HK-2 (cell line): ENCODE measurements around the gene COL5A1.
"Not testable (repeated sequence)": the region's sequence is repeated elsewhere in the genome, so short reads cannot be mapped to it uniquely, and the experiment has no call there.

Experiments
- DNase-seq: peaks from one replicate; pipeline ENCODE4 v3.0.0-alpha.2; 2018; ENCODE audit not compliant: unreplicated experiment

Gene COL5A1

DNA sequence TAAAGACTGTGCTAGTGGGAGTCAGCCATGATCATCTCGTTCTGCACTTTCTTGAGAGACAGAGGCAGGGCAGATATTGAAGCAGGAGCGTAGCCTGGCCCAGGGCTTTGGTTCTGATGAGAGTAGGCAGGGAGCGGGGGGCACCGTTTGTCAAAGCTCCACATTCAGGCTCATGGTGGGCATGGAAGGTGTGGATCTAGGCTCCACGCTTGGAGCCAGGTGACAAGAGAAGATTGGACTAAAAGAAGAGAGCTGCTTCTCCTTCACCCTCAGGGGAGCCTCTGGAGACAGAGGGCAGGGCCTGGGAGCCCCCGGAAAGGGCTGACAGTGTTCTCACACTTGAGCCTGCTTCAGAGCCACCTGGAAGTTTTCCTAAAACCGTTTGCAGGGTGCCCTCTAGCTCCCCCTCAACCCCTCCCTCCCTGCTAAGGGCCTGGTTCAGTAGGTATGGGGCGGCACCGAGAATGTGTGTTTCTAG lies 214.3 kb downstream of the COL5A1 start:
- no peak for DNase-seq

DNA sequence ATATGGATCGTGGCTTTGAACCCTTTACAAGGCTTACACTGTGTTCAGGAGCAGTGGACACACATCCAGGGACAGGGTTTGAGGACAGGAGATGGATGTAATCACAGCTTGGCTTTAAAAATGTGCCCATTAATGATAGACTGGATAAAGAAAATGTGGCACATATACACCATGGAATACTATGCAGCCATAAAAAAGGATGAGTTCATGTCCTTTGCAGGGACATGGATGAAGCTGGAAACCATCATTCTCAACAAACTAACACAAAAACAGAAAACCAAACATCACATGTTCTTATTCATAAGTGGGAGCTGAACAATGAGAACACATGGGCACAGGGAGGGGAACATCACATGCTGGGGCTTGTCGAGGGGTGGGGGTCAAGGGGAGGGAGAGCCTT lies 215.8 kb downstream of the COL5A1 start:
- not testable (repeated sequence) for DNase-seq

DNA sequence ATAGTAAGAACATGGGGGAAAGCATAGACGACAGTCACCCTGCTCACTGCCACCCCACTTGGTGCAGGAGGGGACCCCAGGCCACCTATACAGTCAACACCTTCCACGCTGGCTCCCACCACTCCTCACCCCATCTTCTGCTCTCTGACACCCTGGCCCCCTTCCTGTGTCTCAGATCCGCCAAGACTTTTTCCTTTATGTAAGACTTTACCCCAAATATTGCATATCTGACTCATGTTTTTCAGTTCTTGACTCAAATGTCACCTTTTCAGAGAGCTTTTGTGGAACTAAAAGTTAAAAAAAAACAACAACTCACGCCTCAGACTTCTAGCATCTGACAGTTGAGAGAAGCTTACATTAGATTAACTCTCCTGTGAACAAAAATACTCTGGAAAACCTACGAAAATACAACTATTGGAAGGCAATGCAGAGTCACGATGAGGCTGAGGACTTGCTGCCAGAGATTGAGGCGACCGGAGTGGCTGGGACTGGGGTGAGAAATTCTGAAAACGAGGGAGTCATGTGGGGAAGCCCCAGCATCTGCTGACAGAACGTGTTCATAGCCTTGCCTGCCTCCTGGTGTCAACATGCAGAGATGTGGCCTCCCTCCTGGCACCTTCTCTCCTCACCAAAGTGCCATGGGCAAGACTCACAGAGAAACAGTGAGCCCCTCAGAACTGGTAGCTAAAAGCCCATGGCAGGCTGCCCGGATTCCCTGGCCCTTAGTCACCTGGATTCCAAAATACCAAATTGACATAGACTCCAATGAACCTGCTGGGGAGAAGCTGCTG lies 216.6 kb downstream of the COL5A1 start:
- no peak for DNase-seq

DNA sequence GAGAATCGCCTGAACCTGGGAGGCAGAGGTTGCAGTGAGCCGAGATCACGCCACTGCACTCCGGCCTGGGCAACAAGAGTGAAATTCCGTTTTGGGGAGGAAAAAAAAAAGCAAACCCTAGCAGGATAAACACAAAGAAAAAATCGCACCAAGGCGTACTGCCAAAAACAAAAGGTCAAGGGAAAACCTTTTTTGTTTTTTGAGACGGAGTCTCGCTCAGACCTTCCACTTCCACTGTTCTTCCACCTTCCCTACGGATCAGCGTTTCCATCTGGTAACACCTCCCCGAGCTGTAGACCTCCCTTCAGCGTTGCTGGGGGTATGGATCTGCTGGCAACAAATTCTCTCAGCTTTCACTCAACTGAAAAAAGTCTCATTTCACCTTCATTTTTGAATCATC lies 218.9 kb downstream of the COL5A1 start:
- DNase-seq: no peak

DNA sequence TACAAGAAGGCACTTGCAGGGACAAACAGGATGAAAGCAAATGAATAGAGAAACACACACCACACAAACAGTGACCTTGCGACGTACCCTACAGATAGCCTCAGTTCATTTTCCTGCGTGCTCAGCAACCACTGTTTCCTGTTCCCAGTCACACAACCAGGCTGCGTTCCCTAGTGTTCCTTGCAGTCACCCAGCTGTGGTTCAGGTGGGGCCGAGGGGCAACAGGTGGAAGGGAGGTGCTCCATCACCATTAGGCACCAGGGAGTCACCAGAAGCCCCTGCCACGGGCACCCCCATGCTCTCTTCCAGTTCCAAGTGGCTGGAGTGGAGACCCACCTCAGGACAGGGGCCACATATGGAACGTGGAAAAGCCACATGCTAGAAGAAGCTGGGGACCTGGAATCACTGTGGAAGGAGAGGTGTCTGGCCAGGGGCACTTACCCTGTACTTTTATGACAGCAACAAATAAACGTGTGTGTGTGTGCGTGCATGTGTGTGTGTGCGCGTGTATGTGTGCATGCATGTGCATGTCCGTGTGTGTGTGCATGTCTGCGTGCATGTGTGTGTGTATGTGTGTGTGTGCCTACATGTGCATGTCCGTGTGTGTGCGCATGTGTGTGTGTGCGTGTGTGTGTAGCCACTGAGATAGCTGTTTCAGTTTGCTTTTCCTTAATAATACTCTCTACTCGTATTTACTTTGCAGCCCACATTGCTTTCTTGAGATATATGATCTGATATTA lies 220.2 kb downstream of the COL5A1 start:
- no peak for DNase-seq

DNA sequence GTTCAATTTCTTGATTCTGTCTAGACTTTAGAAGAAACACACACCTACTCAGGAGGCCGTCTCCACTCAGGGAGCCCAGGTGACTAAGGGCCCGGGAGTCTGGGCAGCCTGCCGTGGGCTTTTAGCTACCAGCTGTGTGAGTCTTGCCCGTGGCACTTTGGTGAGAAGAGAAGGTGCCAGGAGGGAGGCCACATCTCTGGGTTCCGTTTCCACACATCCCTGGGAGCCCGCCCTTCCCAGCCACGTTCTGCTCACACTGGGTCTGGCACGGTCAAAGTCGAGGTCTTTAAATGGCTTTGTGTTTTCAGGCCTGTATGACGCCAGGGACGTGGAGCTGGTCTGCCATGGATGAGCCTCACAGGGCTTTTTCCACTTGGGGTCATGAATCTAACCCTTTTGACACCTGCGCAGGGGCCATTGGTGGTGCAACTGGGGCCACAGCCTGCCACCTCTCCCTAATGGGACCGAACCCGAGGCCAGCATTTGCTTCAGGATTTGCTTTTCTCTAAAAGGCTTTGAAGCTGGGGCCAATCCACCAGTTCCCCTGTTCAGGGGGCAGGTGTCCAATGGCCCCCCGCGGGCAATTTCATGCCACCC lies 221.8 kb downstream of the COL5A1 start:
- no peak for DNase-seq

DNA sequence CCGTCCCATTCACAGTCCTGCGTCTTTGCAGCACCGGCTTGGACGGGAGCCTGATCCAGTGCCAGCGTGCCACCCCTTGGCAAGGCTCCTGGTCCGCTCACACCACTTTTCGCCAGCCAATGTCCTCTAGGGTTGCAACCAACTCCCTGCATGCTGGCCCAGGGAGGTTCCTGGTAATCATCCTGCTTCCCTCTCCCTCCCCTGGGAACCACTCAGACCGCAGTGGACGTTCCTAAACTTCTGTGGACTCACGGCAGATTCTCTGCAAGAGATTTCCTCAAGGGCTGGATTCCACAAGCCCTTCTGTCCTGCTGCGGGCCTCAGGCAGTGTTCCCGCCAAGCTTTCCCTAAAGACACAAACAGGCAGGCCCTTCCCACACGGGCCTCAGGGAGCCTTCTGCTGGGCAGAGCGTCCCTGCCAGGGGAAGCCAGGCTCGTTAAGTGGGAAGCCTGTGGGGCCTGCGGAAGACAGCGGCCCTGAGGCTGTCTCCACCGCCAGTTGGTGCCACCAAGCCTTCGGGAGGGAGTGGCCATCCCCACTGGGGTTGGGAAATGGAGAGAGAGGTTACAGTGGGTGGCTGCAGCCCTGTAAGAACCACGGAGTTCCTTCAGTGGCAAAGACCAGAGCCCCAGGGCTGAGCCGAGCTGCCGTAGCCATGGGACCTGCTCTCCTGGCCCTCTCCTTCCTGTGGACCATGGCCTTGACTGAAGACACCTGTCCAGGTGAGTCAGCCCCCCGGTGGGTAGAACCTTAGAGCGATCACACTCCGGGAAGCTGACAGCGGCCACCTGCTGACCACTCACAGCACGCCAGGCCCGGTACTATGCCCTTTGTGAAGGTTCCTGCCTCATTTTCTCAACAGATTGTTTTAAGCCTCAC lies 222.6 kb downstream of the COL5A1 start:
- DNase-seq: no peak

DNA sequence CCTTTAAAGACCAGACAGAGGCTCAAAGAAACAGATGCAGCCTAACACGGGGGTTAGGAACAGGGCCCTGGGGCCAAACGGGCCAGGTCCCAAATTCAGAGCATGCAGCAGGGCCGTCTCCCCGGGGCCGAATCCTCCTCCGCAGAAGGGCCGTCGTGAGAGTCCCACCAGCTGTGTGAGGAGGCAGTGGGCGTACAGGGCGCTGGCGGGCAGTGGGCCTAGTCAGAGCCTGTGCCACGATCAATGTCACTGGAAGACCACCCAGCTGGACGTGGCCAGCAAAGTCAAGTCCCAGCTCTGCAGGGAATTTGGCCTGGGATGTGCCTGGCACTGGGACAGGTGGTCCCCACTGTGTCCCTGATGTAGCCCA lies 223.2 kb downstream of the COL5A1 start:
- DNase-seq: no peak

DNA sequence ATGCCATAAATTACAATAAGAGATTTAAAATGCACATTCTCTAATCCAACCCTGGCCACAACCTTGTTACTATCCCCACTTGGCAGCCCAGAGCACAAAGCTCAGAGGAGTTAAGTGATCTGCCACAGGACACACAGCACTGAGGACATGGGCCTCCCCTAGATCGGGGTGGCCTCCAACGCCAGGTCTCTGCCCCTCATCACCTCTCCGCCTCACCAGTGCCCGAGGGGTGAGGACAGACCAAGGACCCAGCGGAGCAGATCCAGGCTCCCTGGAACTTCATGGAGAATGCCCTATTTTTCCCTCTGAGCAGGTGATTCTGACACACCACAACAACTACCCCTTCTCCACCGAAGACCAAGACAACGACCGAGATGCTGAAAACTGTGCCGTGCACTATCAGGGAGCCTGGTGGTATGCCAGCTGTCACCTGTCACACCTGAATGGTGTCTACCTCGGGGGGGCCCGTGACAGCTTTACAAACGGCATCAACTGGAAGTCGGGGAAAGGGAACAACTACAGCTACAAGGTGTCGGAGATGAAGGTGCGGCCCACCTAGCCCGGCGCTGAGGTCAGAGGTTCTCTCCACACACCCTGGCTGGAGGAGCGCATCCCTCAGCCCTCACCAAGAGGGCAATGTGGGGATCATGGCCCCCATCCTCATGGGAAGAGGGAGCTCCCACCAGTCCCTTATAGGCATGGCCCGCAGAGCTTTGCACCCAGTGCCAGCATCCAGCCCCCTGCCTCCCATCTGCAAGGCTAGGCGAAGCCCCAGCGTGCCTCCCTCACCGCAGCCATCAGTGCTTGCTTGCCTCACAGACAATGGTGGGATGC lies 226.5 kb downstream of the COL5A1 start:
- DNase-seq: no peak

DNA sequence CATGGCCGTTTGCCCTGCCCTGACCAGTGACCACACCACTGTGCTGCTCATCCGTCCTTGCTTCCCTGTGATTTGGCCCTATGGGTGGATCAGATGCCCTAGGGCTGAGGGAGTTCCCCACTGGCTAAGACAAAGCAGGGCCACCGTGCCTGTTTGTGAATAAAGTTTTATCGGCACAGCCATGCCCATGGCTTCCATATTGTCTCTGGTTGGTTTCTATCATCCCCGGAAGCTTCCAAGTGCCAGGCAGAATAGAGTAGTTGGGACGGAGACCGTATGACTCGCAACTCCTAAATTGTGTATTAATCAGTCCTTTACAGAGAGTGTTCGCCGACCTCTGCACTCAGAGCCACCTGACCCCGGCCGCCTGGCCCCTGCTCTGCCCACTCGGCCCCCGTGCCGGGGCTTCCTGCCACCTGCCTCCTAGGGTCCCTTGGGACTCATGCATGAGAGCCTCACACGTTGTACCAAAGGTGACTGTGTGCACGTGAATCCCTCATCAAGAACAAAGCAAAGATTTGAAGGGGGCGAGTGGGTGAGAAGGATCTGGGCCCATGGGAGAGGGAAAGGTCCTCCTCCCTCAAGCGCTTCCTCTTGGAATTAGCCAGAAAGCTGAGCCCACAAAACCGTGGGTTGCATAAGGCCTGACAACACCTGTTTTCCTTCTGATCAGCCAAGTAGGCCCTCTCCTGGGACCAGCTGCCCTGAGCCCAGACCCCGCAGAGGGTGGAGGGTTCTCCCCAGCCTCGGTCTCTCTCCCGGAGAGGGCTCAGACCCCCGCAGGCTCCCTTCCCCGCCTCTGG lies 227.3 kb downstream of the COL5A1 start:
- no peak for DNase-seq

DNA sequence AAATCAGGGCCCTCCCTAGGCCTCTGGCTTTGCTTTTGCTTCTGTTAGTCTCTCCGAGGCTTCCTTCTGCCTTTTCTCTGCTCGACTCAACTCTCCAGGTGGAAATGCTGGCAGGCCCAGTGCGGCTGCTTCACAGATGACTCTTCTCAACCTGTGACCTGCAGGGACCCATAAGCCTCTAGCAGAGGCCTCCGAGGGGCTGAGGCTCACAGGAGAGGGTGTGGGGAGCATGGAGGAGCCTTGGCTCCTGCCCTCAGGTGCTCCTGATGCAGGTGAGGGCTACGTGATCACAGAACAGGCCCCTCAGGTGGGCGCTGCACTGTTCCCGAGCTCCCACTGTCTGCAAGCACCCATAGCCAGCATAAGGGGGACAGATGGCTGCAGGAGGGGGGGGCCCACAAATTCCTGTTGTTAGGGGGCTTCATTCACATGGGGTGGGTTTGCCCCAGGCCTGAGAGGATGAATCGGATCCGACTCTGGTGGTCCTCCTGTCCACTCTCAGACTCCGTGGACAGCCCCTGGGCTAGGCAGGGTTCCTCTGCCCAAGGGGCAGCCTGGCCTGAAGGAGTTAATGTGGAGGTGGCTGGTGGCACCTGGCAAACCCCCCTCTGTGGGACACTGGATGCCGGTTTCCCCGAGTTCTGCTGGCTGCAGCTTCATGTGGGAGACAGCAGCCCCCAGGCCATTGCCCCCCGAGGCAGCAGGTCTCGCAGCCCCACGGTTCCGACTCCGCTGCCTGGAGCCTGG lies 228.1 kb downstream of the COL5A1 start:
- no peak for DNase-seq

DNA sequence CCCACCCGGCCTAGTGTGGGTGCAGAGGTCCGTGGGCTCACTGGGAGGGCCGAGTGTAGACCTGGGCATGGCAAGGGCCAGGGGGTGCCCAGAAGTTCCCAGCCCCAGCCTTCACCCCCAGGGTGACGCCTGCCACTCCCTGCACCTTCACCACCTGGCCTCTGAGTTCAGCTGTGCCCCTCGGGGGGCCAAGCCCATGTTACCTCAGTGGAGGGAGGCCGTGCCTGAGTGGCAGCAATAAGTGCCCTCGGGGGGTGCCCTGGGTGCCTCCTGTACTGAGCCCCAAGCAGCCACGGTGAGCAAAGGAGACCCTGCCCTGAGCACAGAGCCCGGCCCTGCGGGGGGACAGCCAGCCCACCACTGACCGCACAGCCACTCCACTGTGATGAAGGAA lies 228.7 kb downstream of the COL5A1 start:
- no peak for DNase-seq

DNA sequence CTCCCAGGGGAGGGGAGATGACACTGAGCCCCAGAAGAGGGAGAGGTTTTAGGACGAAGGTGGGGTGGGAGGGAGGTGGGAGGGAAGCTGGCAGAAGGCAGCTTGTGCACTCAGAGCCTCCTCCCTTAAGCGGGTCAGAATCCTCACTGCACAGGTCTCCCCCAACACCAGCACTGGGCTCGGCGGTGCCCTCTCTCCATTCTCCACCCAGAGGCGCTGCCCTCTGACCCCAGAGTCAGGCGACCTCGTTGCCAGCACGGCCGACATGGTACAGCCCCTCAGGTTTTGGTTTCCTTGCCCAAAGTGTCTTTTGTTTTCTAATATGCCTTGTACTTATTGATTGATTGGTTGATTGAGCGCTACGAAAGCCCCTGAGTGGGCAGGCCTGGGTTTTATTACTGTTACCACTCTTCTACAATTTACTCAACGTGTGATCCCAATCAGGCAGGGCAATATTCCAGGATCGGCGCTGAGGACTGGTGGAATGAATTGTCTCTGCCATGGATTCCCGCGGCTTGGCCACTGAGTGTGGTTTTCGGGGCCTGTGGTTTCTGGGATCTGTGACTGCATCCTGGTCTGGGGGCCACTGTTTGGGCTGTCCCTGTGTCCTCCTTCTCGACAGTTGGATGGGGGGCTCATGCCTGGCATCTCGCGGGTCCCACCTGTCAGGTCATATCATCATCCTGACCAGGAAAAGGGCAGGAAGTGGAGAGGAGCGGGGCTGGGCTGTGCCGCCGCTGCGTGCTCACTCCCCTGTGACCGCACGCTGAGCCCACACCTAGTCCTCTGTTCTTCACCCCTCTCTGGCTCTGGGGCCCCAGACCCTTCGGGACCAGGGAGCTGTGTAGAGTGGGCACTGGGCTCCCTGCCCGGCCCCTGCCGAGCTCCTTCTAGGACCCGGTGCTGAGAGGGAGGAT lies 229.4 kb downstream of the COL5A1 start:
- no peak for DNase-seq

DNA sequence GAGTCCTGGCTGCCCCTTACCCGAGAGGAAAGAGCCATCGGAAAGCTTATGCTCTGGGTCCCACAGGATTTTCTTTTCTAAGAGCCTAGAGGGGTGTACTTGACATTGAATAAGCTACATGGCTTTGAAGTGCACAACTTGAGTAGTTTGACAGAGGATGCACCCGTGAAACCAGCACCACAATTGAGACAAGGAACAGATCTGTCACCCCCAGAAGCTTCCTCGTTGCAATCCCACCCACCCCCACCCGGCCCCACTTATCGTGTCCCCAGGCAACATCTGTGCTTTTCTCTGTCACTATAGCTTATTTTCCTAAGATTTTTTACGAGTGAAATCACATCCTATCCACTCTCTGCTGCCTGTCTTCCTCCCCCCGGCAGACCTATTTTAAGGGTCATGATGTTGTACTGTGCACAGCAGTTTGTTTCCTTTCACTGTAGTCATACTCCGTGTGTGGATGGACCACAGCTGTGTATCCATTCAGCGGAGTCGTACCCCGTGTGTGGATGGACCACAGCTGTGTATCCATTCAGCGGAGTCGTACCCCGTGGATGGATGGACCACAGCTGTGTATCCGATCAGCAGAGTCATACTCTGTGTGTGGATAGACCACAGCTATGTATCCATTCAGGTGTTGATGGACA lies 230.2 kb downstream of the COL5A1 start:
- no peak for DNase-seq

DNA sequence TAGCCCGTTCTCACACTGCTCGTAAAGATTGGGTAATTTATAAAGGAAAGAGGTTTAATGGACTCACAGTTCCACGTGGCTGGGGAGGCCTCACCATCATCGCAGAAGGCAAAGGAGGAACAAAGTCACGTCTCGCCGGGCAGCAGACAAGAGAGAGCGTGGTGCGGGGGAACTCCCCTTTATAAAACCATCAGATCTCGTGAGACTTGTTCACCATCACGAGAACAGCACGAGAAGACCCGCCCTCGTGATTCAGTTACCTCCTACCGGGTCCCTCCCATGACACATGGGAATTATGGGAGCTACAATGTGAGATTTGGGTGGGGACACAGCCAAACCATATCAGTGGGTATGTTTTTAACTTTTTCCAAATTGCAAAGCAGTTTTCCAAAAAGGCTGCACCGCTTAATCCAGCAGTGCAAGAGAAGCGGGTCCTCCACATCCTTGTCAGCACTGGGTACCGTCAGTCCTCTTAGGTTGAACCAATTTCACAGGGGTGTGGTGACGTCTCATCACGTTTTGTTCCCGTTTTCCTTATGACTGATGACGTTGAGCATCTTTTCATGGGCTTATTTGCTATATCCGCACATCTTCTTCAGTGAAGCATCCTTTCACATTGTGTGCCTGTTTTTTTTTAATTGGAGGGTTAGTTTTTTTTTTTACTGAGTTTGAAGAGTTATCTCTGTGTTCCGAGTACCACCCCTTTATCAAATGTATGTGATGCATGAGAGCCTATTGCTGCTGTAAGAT lies 231.1 kb downstream of the COL5A1 start:
- no peak for DNase-seq

DNA sequence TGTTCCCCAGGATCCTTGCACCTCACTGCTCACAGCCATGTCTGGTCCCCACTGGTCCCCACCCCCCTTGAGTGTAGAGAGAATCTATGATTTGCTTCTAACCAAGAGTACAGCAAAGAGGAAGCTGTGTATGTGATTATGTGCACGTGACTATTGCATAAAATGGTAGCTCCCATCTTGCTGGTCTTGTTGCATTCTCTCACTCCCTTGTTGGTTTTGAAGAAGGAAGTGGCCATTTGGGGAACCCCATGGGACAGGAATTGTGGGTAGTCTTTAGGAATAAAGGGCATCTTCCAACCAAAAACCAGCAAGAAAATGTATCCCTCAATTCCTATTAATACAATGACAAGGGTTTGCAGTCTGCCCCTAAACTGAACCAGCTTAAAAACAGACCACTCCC lies 233.8 kb downstream of the COL5A1 start:
- DNase-seq: no peak

DNA sequence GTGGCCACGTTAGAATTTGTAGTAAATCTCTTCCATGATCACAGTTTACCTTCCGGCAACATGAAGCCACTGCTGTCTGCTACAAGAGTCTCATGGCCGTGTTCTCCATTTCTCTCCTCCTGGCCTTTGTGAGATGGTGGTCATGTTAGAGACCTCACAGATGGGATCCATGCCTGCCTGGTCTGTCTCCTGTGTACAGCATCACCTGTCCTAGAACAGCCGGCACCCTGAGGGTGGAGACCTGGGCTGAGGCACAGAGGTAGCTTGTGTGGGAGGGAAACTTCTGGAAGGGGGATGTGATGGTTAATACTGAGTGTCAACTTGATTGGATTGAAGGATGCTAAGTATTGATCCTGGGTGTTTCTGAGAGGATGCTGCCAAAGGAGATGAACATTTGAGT lies 235.9 kb downstream of the COL5A1 start:
- DNase-seq: no peak
